ENCODE data around the gene NT5C.
A peak's percentile ranks its signal among the peaks of the same experiment; 100 is the strongest.

NT5C gene

GRCh38 chr17:75124819-75125162 is 6.8 kb downstream of the NT5C start:
- H3K4me3 ChIP-seq (ENCODE audit: low read depth, low read length): no peak overlapping the region
- no peak for TF ChIP-seq CTCF (IDR thresholded peaks at IDR 0.05; ENCODE audit: low read depth, low read length)

- H3K4me3 ChIP-seq (ENCODE audit: low read depth, low read length): no peak overlapping the region
- no peak for TF ChIP-seq CTCF (IDR thresholded peaks at IDR 0.05; ENCODE audit: low read depth, low read length)
These were observed 7.3 kb downstream of the NT5C start for GRCh38 chr17:75124041-75124818.

GRCh38 chr17:75118307-75118706 is 13.2 kb downstream of the NT5C start:
- TF ChIP-seq CTCF (IDR thresholded peaks at IDR 0.05; ENCODE audit: low read depth, low read length): no peak

GRCh38 chr17:75116737-75117136 is 14.8 kb downstream of the NT5C start:
- TF ChIP-seq CTCF (IDR thresholded peaks at IDR 0.05; ENCODE audit: low read depth, low read length): no peak
- no peak overlapping the region for H3K4me3 ChIP-seq (ENCODE audit: low read depth, low read length)

More at GRCh38 chr17:75118307-75118706, 13.2 kb downstream of the NT5C start:
- no peak overlapping the region for H3K4me3 ChIP-seq (ENCODE audit: low read depth, low read length)

DNA sequence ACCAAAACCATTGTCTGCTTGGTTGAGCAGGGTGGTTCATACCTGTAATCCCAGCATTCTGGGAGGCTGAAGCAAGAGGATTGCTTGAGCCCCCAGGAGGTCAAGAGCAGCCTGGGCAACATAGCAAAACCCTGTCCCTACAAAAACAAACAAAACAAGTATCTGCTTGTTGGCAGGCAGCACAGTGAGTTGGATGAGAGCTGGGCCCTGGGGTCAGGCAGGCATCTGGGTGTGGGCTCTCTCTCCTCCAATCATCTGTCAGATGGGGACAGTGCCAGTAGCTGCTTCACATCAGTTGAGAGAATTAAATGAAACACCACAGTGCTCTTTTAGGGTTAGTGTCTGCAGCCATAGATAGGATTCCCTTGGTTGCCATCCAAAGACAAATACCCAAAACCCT is 16.0 kb downstream of the NT5C start:
- no peak for TF ChIP-seq CTCF (IDR thresholded peaks at IDR 0.05; ENCODE audit: low read depth, low read length)
- H3K4me3 ChIP-seq (ENCODE audit: low read depth, low read length): no peak overlapping the region

- no peak for TF ChIP-seq CTCF (IDR thresholded peaks at IDR 0.05; ENCODE audit: low read depth, low read length)
- H3K4me3 ChIP-seq (ENCODE audit: low read depth, low read length): peak overlapping the region; percentile 47
These were observed 16.8 kb downstream of the NT5C start for GRCh38 chr17:75114552-75115314.

Data from WI38 (cell line).